ENCODE data around the gene L3MBTL4. TPM values are rescaled to one million over a fixed set of nuclear protein-coding genes. Genes with fewer than 3 reads are reported as not detected.

L3MBTL4 gene
- total and polyA plus RNA-seq, 7 donors = 0.04 to 1.3 (median 0.22) TPM

GRCh38 chr18:5979971-5980457, 434.7 kb downstream of the L3MBTL4 start:
- H3K27ac ChIP-seq = no peak overlapping the region
- H3K27me3 ChIP-seq (ENCODE audit: insufficient read depth in 3 of 3, low read length in 2 of 3) = no peaks in the 10 kb centered on the region
- ATAC-seq = no peak
- 51 to 73% (median 60%) methylated on average over 9 of the region's 9 CpGs for WGBS, 3 donors
- H3K9me3 ChIP-seq = no peaks in the 10 kb centered on the region
- intact Hi-C loops (cut with DNase I) = loop anchor here in 1 of 2 donors (10.0 kb wide), 1 partner anchor 55 kb away; no protein-coding TSS in a partner anchor
- no peak for DNase-seq
- no peak overlapping the region for H3K4me3 ChIP-seq
- no peaks in the 10 kb centered on the region for H3K4me1 ChIP-seq
- TF ChIP-seq CTCF (IDR thresholded peaks at IDR 0.05) = no peak
- H3K36me3 ChIP-seq (ENCODE audit: insufficient read depth in 1 of 2, low read depth in 1 of 2) = no peaks in the 10 kb centered on the region

- Histone ChIP-seq H3K27ac (no peak overlapping the region), H3K4me1 (no peaks in the 10 kb centered on the region), H3K9me3 (no peaks in the 10 kb centered on the region), H3K36me3 (ENCODE audit: insufficient read depth in 1 of 2, low read depth in 1 of 2) (no peaks in the 10 kb centered on the region), H3K4me3 (no peak overlapping the region), H3K27me3 (ENCODE audit: insufficient read depth in 3 of 3, low read length in 2 of 3) (no peaks in the 10 kb centered on the region)
- no peak for TF ChIP-seq CTCF (IDR thresholded peaks at IDR 0.05)
- ATAC-seq (no peak), DNase-seq (no peak)
- intact Hi-C loops (cut with DNase I) = loop anchor here in 1 of 2 donors (10.0 kb wide), 1 partner anchor 55 kb away; no protein-coding TSS in a partner anchor
- 69 to 74% (median 71%) methylated on average over 3 of the region's 3 CpGs for WGBS, 3 donors
These were observed 435.4 kb downstream of the L3MBTL4 start for GRCh38 chr18:5979176-5979888.

GRCh38 chr18:5977022-5977421, 437.7 kb downstream of the L3MBTL4 start:
- no peak for TF ChIP-seq CTCF (IDR thresholded peaks at IDR 0.05)
- ATAC-seq = no peak
- no peak overlapping the region for H3K27ac ChIP-seq
- intact Hi-C loops (cut with DNase I) = loop anchor here in 1 of 2 donors (10.0 kb wide), 1 partner anchor 58 kb away; no protein-coding TSS in a partner anchor
- no peaks in the 10 kb centered on the region for H3K27me3 ChIP-seq (ENCODE audit: insufficient read depth in 3 of 3, low read length in 2 of 3)
- no peaks in the 10 kb centered on the region for H3K36me3 ChIP-seq (ENCODE audit: insufficient read depth in 1 of 2, low read depth in 1 of 2)
- H3K9me3 ChIP-seq = no peaks in the 10 kb centered on the region
- H3K4me1 ChIP-seq = no peaks in the 10 kb centered on the region
- H3K4me3 ChIP-seq = no peak overlapping the region
- WGBS, 3 donors = 83 to 100% (median 95%) methylated on average over 3 to 4 of the region's 4 CpGs
- no peak for DNase-seq

GRCh38 chr18:5975111-5976002, 439.4 kb downstream of the L3MBTL4 start:
- intact Hi-C loops (cut with DNase I) = loop anchor here in 1 of 2 donors (10.0 kb wide), 1 partner anchor 59 kb away; no protein-coding TSS in a partner anchor
- Histone ChIP-seq H3K4me1 (no peaks in the 10 kb centered on the region), H3K36me3 (ENCODE audit: insufficient read depth in 1 of 2, low read depth in 1 of 2) (no peaks in the 10 kb centered on the region), H3K27ac (no peak overlapping the region), H3K27me3 (ENCODE audit: insufficient read depth in 3 of 3, low read length in 2 of 3) (no peaks in the 10 kb centered on the region), H3K9me3 (no peaks in the 10 kb centered on the region), H3K4me3 (no peak overlapping the region)
- DNase-seq (no peak), ATAC-seq (no peak)
- TF ChIP-seq CTCF (IDR thresholded peaks at IDR 0.05) = no peak
- 70 to 73% (median 72%) methylated on average over 10 of the region's 10 CpGs for WGBS, 3 donors
